GM21381 (cell line): ENCODE results near the gene CSNK1D.

Source experiments
- ATAC-seq: cut with Tn5 transposase; IDR thresholded peaks from one replicate; pipeline ENCODE4 v1.9.1; 2021; ENCODE audit warnings: mild to moderate bottlenecking, moderate library complexity; ENCODE audit not compliant: unreplicated experiment

CSNK1D gene

GRCh38 chr17:82311971-82312370 is 38.5 kb upstream of the CSNK1D start:
- ATAC-seq = no peak

- no peak for ATAC-seq
Observed at GRCh38 chr17:82310877-82311276, 37.4 kb upstream of the CSNK1D start.

- no peak for ATAC-seq
Observed at GRCh38 chr17:82309656-82310570, 36.4 kb upstream of the CSNK1D start.

DNA sequence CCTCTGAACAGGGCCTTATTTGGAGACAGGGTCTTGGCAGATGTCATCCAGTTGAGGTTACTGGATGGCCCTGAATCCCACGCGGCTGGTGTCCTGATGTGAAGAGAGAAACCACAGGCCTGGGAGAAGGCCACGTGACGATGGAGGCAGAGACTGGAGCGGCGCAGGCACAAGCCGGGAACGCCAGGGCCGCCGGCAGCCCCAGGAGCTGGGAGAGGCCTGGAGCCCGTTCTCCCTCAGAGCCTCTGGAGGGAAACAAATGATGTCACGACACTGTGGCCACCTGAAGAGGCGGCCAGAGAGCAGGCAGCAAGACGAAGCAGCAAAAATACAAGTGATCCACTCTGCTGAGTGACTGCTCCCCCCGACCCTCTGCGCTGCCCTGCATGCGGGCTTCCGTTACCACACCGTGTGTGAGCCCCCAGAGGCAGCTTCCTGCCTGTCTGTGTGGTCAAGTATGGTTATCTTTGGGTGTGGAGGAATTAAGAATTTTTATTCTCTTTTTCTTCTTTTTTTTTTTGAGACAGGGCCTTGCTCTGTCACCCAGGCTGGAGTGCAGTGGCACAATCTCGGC is 32.3 kb upstream of the CSNK1D start:
- no peak for ATAC-seq

- no peak for ATAC-seq
Observed at GRCh38 chr17:82304826-82305726, 31.6 kb upstream of the CSNK1D start.

DNA sequence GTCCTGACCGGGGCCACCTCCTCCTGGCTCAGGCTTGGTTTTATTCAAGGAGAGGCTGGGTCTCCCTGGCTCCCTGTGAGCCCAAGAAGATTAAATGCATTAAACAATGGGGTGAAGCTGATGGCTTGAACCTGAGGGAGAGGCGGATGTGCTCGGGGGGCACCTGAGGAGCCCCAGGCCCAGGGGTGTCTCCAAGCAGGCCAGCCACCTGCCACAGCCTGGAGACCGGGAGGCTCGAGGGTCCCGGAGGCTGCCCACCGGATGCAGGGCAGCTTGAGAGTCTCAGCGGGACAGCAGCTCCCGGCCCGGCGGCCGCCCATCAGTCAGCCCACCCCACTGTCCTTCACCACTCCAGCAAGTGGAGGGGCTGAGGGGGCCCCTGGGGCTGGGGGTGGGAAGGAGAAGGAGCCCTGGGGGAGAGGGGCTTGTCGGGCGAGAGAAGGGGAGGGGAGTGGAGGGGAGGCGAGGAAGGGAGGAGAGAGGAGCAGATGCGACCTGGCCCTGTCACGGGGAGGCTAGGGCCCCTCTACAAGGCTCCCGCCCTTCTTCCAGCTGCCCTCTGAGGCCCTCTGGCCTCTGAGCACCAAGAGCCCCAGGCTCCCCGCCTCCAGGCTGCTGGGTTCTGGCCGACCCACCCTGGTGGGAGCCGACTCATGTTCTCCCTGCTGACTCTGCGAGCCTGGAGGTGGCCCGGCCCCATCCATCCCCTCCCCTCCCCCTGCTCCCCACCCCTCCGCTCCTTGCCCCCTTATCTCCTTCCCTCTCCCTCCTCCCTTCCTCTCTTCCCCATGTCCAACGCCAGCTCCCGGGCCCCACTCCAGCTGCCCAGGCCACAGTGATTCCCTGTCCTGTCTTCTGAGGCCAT is 30.7 kb upstream of the CSNK1D start:
- ATAC-seq = no peak

GRCh38 chr17:82302991-82303943 is 29.8 kb upstream of the CSNK1D start:
- ATAC-seq = no peak

- no peak for ATAC-seq
Observed at GRCh38 chr17:82302568-82302963, 29.1 kb upstream of the CSNK1D start.

DNA sequence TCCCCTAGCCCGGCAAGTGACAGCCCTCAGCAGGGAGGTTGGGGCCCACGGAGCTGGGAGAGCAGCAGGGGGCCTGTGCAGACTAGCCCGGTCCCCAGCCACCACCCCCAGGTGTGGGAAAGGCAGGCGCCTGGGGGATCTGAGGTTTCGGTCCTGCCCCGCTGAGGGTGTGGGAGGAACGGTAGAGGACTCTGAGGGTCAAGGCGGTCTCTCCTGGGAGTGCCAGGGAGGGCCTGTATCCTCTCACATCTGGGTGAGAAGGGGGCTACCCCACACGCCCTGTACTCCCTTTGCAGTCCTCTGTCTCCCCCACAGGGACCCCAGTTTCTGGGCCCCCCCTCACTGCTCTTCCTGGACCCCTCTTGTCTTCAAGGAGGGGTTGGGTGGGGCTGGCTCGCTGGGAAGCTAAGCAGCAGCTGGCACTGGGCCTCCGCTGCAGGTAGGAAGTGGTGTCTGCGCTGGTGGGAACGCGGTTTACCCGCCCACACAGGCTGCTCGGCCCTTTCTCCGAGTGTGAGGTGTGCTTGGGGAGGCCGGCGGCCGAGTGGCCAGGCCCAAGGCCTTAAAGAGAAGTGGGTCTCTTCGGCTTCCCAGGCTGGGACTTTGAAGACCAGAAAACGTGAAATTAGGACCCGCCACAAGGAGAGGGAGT is 28.5 kb upstream of the CSNK1D start:
- ATAC-seq = no peak

GRCh38 chr17:82301300-82301915 is 27.9 kb upstream of the CSNK1D start:
- ATAC-seq = no peak

DNA sequence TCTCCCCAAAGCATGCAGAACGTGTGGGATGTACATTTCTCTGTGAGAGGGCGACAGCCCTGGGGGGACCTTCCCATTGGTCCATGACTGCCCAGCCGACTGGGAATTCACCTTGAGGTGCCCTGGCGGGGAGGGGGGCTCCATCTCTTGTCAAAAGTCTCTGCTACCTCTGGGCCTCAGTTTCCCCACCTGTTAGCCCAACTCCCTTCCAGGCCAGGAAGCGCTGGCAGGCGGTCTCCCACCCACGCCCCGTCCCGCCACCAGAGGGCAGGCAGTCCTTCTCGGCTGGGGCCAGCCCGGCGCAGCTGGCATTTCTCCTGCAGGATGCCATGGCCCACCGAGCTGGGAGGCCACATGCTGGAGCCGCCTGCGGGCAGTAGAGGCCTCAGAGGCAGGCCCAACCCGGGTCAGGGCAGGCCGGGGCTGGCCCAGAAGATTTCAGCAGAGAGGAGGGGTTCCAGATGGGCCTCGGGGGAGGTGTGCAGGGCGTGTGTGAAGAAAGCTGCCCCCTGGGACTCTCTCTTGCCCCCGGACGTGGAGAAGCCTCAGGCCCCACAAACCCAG is 27.3 kb upstream of the CSNK1D start:
- ATAC-seq = no peak

DNA sequence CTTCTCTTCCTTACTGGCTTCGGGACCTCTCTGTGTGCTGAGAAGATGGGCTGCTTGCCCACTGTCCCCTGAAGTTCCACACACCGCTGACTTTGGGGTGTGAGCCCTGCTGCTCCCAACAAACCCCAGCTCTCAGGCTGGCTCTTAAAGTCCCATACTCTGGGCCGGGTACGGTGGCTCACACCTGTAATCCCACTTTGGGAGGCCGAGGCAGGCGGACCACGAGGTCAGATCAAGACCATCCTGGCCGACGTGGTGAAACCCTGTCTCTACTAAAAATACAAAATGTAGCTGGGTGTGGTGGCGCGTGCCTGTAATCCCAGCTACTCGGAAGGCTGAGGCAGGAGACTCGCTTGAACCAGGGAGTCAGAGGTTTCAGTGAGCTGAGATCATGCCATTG is 26.7 kb upstream of the CSNK1D start:
- ATAC-seq = no peak

DNA sequence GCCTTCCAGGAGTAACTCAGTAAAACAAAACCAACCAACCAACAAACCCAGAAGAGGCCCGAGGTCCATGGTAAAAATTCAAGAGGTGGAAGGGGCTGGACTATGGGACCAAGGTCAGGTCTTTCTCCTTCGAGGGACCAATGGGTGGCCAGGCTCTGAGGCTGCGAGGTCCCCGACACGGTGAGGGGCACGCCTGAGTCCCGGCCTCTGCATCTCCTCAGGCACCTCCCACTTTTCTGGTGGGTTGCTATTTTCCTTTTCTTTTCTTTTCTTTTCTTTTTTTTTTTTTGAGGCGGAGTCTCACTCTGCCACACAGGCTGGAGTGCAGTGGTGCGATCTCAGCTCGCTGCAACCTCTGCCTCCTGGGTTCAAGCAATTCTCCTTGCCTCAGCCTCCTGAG is 26.0 kb upstream of the CSNK1D start:
- ATAC-seq = no peak

GRCh38 chr17:82298538-82299421 is 25.3 kb upstream of the CSNK1D start:
- ATAC-seq = no peak

GRCh38 chr17:82297714-82298537 is 24.4 kb upstream of the CSNK1D start:
- peak; percentile 42 for ATAC-seq

DNA sequence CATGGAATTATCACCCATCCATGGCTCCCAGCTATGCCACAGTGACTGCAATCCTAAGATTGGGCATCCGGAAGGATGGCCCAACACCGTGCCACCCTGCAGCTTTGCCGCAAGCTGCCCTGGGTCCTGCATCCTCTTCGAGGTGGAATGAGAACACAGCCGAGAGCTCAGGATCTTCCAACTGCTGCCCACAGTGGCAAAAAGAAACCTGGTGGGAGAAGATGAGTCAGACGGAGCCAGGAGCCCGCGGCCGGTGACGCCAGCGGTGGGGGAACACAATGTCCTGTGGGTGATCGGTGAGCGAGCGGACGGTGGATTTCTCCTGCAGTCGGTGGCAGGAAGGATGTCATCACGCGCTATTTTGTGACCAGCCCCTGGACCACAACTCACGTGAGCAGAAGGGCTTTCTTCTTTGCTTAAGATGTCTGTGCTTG is 23.8 kb upstream of the CSNK1D start:
- ATAC-seq = no peak
